ENCODE measurements around the gene TMEM117. TPM values are rescaled to one million over a fixed set of nuclear protein-coding genes. Genes with fewer than 3 reads are reported as not detected.
"Not testable (repeated sequence)": the region's sequence is repeated elsewhere in the genome, so short reads cannot be mapped to it uniquely, and the experiment has no call there.

The TMEM117 gene
- total RNA-seq, 1 experiment from 2014 or later = 1.1 TPM

GRCh38 chr12:43840338-43840737 is 4.5 kb downstream of the TMEM117 start:
- no peaks in the 10 kb centered on the region for H3K4me1 Mint-ChIP-seq (ENCODE audit: low read depth, unreplicated experiment)
- H3K4me3 Mint-ChIP-seq (ENCODE audit: low read depth, unreplicated experiment) = no peak overlapping the region
- DNase-seq = no peak
- no peak overlapping the region for H3K27ac Mint-ChIP-seq (ENCODE audit: unreplicated experiment)
- H3K9me3 Mint-ChIP-seq (ENCODE audit: low read depth, unreplicated experiment) = no peaks in the 10 kb centered on the region
- CTCF ChIA-PET = no interaction called here
- intact Hi-C loops (cut with micrococcal nuclease; ENCODE audit: unreplicated experiment) = no loop called here
- no peaks in the 10 kb centered on the region for H3K27me3 Mint-ChIP-seq (ENCODE audit: unreplicated experiment)
- no TSS peak for BruUV-seq (replicated peaks)
- peaks cover 7% of the 10 kb centered on the region for H3K36me3 Mint-ChIP-seq (ENCODE audit: insufficient read depth, unreplicated experiment)
- no peak for TF ChIP-seq CTCF (IDR thresholded peaks at IDR 0.05; ENCODE audit: unreplicated experiment)

DNA sequence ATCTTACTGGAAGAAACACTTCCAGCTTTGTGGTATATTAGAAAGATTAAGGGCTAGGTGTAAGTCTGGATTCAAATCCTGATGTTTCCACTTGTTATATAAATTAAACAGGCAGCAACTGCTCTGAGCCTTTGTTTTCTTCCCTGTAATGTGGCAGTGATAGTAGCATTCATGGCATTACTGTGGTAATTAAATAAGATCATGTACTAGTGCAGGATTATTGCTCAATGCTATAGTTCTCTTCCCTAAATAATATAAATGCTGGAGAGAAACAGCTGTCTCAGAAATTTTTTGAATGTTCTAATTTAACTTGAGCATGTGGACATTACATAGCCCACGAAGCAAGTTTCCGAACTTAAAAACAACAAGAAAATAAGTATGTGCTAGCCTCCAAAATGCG is 5.4 kb downstream of the TMEM117 start:
- Mint-ChIP-seq H3K9me3 (ENCODE audit: low read depth, unreplicated experiment) (no peaks in the 10 kb centered on the region), H3K4me3 (ENCODE audit: low read depth, unreplicated experiment) (no peak overlapping the region), H3K36me3 (ENCODE audit: insufficient read depth, unreplicated experiment) (peaks cover 4% of the 10 kb centered on the region), H3K4me1 (ENCODE audit: low read depth, unreplicated experiment) (no peaks in the 10 kb centered on the region), H3K27me3 (ENCODE audit: unreplicated experiment) (no peaks in the 10 kb centered on the region), H3K27ac (ENCODE audit: unreplicated experiment) (no peak overlapping the region)
- DNase-seq = no peak
- CTCF ChIA-PET = no interaction called here
- intact Hi-C loops (cut with micrococcal nuclease; ENCODE audit: unreplicated experiment) = no loop called here
- no peak for TF ChIP-seq CTCF (IDR thresholded peaks at IDR 0.05; ENCODE audit: unreplicated experiment)
- no TSS peak for BruUV-seq (replicated peaks)

DNA sequence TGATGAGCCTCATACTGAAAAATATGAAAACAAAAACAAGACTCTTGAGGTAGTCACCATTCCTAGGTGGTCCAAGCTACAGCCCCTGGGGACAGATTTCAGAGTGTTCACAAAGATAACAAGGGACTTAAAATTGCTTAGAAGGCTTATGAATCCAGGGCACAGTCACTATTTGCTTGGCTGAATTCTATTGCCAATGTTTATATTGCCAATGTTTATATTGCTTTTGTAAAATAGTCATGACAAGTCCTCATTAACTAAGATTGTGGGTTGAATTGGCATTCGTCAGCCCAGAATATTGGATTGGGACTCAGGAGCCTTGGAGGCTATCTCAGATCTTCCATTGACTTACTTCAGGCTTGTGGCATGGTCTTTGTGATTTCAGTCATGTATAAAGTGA is 6.4 kb downstream of the TMEM117 start:
- Mint-ChIP-seq H3K36me3 (ENCODE audit: insufficient read depth, unreplicated experiment) (no peaks in the 10 kb centered on the region), H3K4me3 (ENCODE audit: low read depth, unreplicated experiment) (no peak overlapping the region), H3K27ac (ENCODE audit: unreplicated experiment) (no peak overlapping the region), H3K27me3 (ENCODE audit: unreplicated experiment) (no peaks in the 10 kb centered on the region), H3K4me1 (ENCODE audit: low read depth, unreplicated experiment) (peaks cover 3% of the 10 kb centered on the region), H3K9me3 (ENCODE audit: low read depth, unreplicated experiment) (no peaks in the 10 kb centered on the region)
- intact Hi-C loops (cut with micrococcal nuclease; ENCODE audit: unreplicated experiment) = no loop called here
- BruUV-seq (replicated peaks) = no TSS peak
- no peak for TF ChIP-seq CTCF (IDR thresholded peaks at IDR 0.05; ENCODE audit: unreplicated experiment)
- CTCF ChIA-PET = no interaction called here
- no peak for DNase-seq

DNA sequence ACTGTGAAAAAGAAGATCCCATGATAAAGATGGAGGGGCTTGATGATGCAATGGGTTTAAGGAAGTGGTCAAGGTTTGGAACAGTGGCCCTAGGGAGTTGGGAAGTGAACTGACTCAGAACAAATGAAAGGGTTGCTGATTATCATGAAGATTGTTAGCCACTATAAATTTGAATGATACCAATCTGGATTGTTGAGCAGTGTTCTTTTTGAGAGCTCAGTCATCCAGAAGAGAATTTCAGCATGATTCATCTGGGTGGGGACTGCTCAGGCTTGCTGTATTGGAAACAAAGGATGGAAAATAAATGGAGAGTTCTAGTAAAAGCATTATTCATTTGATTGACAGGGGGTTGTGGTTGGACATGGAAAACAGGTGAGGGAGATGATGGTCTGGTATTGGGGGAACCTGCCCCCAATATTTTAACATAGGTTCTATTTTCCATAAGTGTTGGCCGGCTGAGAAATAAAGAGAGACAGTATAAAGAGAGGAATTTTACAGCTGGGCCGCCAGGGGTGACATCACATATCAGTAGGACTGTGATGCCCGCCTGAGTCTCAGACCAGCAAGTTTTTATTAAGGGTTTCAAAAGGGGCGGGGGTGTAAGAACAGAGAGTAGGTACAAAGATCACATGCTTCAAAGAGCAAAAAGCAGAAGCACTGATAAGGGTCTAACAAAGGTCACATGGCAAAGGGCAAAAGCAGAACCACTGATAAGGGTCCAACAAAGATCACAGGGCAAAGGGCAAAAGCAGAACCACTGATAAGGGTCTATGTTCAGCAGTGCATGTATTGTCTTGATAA is 11.7 kb downstream of the TMEM117 start:
- intact Hi-C loops (cut with micrococcal nuclease; ENCODE audit: unreplicated experiment); DNase-seq; H3K27me3 Mint-ChIP-seq (ENCODE audit: unreplicated experiment); BruUV-seq (replicated peaks); H3K36me3 Mint-ChIP-seq (ENCODE audit: insufficient read depth, unreplicated experiment); H3K4me3 Mint-ChIP-seq (ENCODE audit: low read depth, unreplicated experiment); H3K9me3 Mint-ChIP-seq (ENCODE audit: low read depth, unreplicated experiment): not testable (repeated sequence)
- peak overlapping the region; percentile 39 for H3K27ac Mint-ChIP-seq (ENCODE audit: unreplicated experiment)
- CTCF ChIA-PET = interaction anchor here (0.6 kb wide), 1 partner anchor 30 kb away, joined by 3 read pairs; no protein-coding TSS in a partner anchor
- peaks cover 19% of the 10 kb centered on the region for H3K4me1 Mint-ChIP-seq (ENCODE audit: low read depth, unreplicated experiment)

GRCh38 chr12:43848226-43848507 is 12.3 kb downstream of the TMEM117 start:
- Mint-ChIP-seq H3K36me3 (ENCODE audit: insufficient read depth, unreplicated experiment) (no peaks in the 10 kb centered on the region), H3K9me3 (ENCODE audit: low read depth, unreplicated experiment) (peaks cover 3% of the 10 kb centered on the region), H3K4me3 (ENCODE audit: low read depth, unreplicated experiment) (no peak overlapping the region), H3K27me3 (ENCODE audit: unreplicated experiment) (no peaks in the 10 kb centered on the region), H3K27ac (ENCODE audit: unreplicated experiment) (no peak overlapping the region), H3K4me1 (ENCODE audit: low read depth, unreplicated experiment) (peaks cover 19% of the 10 kb centered on the region)
- DNase-seq = no peak
- CTCF ChIA-PET = no interaction called here
- BruUV-seq (replicated peaks) = no TSS peak
- TF ChIP-seq CTCF (IDR thresholded peaks at IDR 0.05; ENCODE audit: unreplicated experiment) = no peak
- intact Hi-C loops (cut with micrococcal nuclease; ENCODE audit: unreplicated experiment) = no loop called here
